Kidney (tissue), 14 donors: ENCODE results near the gene BRCA2. TPM values are rescaled to one million over a fixed set of nuclear protein-coding genes. Genes with fewer than 3 reads are reported as not detected.
A peak's percentile ranks its signal among the peaks of the same experiment; 100 is the strongest.

Experiments used
- DNase-seq, 5 donors: peaks; one replicate each; pipeline ENCODE4 v3.0.0-alpha.2; 2013 to 2020
- FAIRE-seq: peaks from 2 replicates; lab custom pipeline; 2012; peaks lifted over from hg19 to GRCh38; lab: Jason Lieb, UNC
- H3K27ac ChIP-seq, 2 donors: one replicate each; pipeline ENCODE4 v1.7.0; 2013; ENCODE audit warnings: low read depth in 2 of 2, low read length in 2 of 2, inconsistent platforms in 1 of 2
- H3K27me3 ChIP-seq: one replicate; pipeline ENCODE4 v1.7.1; 2013; ENCODE audit warnings: low read length, inconsistent platforms; ENCODE audit not compliant: control insufficient read depth, insufficient read depth
- H3K36me3 ChIP-seq, 3 donors: one replicate each; pipeline versions ENCODE4 v1.7.0 to v1.7.1; 2013; ENCODE audit warnings: low read length in 3 of 3, control low read depth in 1 of 3, inconsistent platforms in 1 of 3; ENCODE audit not compliant: insufficient read depth in 3 of 3, control insufficient read depth in 2 of 3
- H3K4me1 ChIP-seq, 3 donors: one replicate each; pipeline versions ENCODE4 v1.7.0 to v1.7.1; 2013; ENCODE audit warnings: low read length in 3 of 3, inconsistent platforms in 1 of 3, low read depth in 1 of 3; ENCODE audit not compliant: control insufficient read depth in 2 of 3, insufficient read depth in 2 of 3
- H3K4me3 ChIP-seq, 3 donors: one replicate each; pipeline versions ENCODE4 v1.7.0 to v1.8.1; 2013; ENCODE audit warnings: low read length in 3 of 3, control low read depth in 1 of 3, inconsistent platforms in 1 of 3
- H3K9ac ChIP-seq, 3 donors: one replicate each; pipeline versions ENCODE4 v1.7.0 to v1.7.1; 2013; ENCODE audit warnings: low read length in 3 of 3, control low read depth in 1 of 3, inconsistent platforms in 1 of 3
- H3K9me3 ChIP-seq, 3 donors: one replicate each; pipeline versions ENCODE4 v1.7.0 to v1.7.1; 2013; ENCODE audit warnings: low read length in 3 of 3, control low read depth in 1 of 3, inconsistent platforms in 1 of 3; ENCODE audit not compliant: control insufficient read depth in 2 of 3, insufficient read depth in 1 of 3
- intact Hi-C: fragments of 100-400 bp; cut with DNase I; formaldehyde crosslinking; loops from one replicate; pipeline ENCODE4 v1.11.1; 2022
- polyA plus RNA-seq: library from polyadenylated mRNA; stranded (reverse); fragments of 350-450 nt; fragmentation: Illumina TruSeq; extraction: RNeasy Lipid Tissue Mini Kit (QIAGEN cat#74804); gene quantifications from one replicate; pipeline ENCODE4 v1.2.3, GENCODE V29; 2014; ENCODE audit warnings: low read depth, low replicate concordance; ENCODE audit not compliant: insufficient read depth
- total RNA-seq: library from RNA; stranded (reverse); fragmentation: NEBNext Ultra II Directional; extraction: Animal tissue kit (Norgen Biotek cat#: 25700); gene quantifications from one replicate; pipeline ENCODE4 v1.2.1, GENCODE V29; 2021
- TF ChIP-seq, protein P1 (sequence below): IDR thresholded peaks from 3 replicates; pipeline ENCODE4 v1.5.1; 2012; ENCODE audit warnings: mild to moderate bottlenecking, moderate library complexity, borderline replicate concordance; ENCODE audit not compliant: insufficient read depth; ENCODE audit errors: extremely low read depth
- donor health status: control.
- donor health status: control.
- donor health status: control.
- donor health status: control.
- donor health status: control.
- donor health status: DM: yes; HTN: yes; CAD: no.
- donor health status: Normal renal cell carcinoma (clear cell type).

Gene BRCA2
- total and polyA plus RNA-seq, 2 donors from 2014 or later = 0.02 to 2.0 TPM

DNA sequence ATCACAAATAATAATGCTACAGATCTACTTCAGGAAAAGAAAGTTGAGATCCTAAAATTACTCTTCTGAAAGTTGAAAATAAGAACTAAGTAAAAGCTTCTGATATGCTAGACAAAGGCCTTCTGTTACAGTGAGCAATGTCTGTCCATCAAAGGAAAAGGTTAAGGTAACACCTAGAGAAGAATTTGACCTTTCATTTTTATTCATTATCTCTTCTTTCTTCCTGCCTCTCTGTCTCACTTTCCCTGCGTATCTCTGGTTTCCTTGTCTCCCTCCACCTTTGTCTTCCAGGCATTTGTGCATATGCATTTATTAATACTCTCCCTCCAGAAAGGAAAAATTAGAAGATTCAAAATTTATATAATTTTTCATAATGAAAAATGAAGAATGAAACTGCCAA, 49.2 kb upstream of the BRCA2 start:
- peaks cover 0 to 6% (median 3%) of the 10 kb centered on the region in 3 donors for H3K36me3 ChIP-seq
- TF ChIP-seq, protein P1, sequence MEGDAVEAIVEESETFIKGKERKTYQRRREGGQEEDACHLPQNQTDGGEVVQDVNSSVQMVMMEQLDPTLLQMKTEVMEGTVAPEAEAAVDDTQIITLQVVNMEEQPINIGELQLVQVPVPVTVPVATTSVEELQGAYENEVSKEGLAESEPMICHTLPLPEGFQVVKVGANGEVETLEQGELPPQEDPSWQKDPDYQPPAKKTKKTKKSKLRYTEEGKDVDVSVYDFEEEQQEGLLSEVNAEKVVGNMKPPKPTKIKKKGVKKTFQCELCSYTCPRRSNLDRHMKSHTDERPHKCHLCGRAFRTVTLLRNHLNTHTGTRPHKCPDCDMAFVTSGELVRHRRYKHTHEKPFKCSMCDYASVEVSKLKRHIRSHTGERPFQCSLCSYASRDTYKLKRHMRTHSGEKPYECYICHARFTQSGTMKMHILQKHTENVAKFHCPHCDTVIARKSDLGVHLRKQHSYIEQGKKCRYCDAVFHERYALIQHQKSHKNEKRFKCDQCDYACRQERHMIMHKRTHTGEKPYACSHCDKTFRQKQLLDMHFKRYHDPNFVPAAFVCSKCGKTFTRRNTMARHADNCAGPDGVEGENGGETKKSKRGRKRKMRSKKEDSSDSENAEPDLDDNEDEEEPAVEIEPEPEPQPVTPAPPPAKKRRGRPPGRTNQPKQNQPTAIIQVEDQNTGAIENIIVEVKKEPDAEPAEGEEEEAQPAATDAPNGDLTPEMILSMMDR = no peak
- no peak overlapping the region for H3K9ac ChIP-seq
- H3K27ac ChIP-seq = no peak overlapping the region
- FAIRE-seq (no peak), DNase-seq (no peak)
- no peaks in the 10 kb centered on the region for H3K9me3 ChIP-seq
- no peaks in the 10 kb centered on the region for H3K27me3 ChIP-seq
- intact Hi-C loops = no loop called here
- H3K4me1 ChIP-seq = no peaks in the 10 kb centered on the region
- no peak overlapping the region for H3K4me3 ChIP-seq

DNA sequence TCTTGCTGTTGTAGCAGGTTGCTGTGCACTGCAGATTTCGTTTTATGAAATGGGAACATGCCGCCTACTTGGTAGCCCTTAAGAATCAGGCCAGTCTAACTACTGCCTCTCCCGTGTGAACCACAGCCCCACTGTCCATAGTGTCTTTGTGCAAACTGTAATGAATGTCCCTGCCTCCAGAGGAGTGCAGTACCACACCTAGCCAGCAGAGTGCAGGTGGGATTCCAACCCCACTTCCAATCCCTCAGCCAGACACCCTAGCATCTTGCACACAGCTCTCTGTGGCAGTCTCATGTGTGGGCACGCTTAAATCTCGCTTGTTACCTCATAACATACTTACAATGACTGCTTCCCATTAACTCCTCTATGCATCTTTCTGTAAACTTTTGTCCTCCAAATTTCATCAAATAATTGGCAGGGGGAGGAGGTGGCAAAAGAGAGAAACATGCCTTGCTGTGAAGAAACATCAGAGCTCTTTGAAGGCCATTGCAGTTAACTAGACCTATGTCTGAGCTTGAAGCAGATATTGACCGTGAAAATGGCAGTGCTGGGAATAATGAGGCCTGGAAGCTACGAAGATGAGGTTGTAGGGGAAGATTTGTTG, 47.4 kb upstream of the BRCA2 start:
- FAIRE-seq = no peak
- Histone ChIP-seq H3K9ac (no peak overlapping the region), H3K27me3 (no peaks in the 10 kb centered on the region), H3K27ac (no peak overlapping the region), H3K4me1 (no peaks in the 10 kb centered on the region), H3K4me3 (no peak overlapping the region), H3K36me3 (peaks cover 0 to 7% (median 3%) of the 10 kb centered on the region in 3 donors), H3K9me3 (no peaks in the 10 kb centered on the region)
- TF ChIP-seq, protein P1 = peak; percentile 71
- intact Hi-C loops = no loop called here
- DNase-seq = peak in 1 of 5 donors; percentile 13

DNA sequence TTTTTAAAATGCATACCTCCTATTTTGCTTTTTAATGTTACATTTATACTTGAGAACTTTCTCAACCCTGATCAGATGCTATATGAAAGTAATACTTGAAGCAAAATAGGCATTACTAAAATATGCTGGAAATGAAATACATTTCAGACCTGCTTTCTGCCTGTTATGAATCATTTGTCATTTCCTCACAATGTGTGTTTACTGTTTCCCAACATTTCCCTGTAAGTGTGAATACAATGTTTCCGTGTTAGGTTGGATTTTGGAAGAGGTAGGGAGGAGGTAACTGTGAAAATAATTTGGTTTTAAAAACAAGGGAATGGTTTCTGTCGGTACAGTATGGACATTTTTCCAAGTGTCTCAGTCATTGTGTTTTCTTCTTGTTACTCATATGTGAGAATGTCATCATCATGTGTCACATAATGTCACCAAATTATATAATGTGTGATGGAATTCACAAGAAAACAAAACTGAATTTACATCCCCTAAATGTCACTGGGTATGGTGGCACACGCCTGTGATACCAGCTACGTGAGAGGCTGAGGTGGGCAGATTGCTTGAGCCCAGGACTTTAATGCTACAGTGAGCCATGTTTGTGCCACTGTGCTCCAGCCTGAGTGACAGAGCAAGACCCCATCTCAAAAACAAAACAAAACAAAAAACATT, 43.2 kb upstream of the BRCA2 start:
- intact Hi-C loops = no loop called here
- Histone ChIP-seq H3K36me3 (peaks cover 0 to 4% (median 0%) of the 10 kb centered on the region in 3 donors), H3K4me3 (no peak overlapping the region), H3K9me3 (no peaks in the 10 kb centered on the region), H3K4me1 (no peaks in the 10 kb centered on the region), H3K9ac (no peak overlapping the region), H3K27ac (no peak overlapping the region), H3K27me3 (no peaks in the 10 kb centered on the region)
- FAIRE-seq = no peak
- TF ChIP-seq, protein P1 = no peak
- no peak for DNase-seq
